ENCODE results near the gene CRB1. TPM values are rescaled to one million over a fixed set of nuclear protein-coding genes. Genes with fewer than 3 reads are reported as not detected.

CRB1 gene
- total RNA-seq, 1 experiment from 2014 or later, result 0.08 TPM

GRCh38 chr1:197435224-197435623, 167.2 kb downstream of the CRB1 start:
- DNase-seq, result no peak
- no peaks in the 10 kb centered on the region for H3K36me3 ChIP-seq
- H3K4me1 ChIP-seq, result no peaks in the 10 kb centered on the region
- no peaks in the 10 kb centered on the region for H3K9me3 ChIP-seq (replicated peaks)
- no peak overlapping the region for H3K4me3 ChIP-seq
- no peak overlapping the region for H3K27ac ChIP-seq
- H3K27me3 ChIP-seq, result no peaks in the 10 kb centered on the region

GRCh38 chr1:197437601-197438000, 169.5 kb downstream of the CRB1 start:
- no peaks in the 10 kb centered on the region for H3K9me3 ChIP-seq (replicated peaks)

GRCh38 chr1:197438010-197438790, 170.1 kb downstream of the CRB1 start:
- H3K4me3 ChIP-seq, result no peak overlapping the region
- H3K27ac ChIP-seq, result no peak overlapping the region
- no peaks in the 10 kb centered on the region for H3K9me3 ChIP-seq (replicated peaks)
- no peaks in the 10 kb centered on the region for H3K36me3 ChIP-seq
- no peaks in the 10 kb centered on the region for H3K27me3 ChIP-seq
- no peak for DNase-seq
- no peaks in the 10 kb centered on the region for H3K4me1 ChIP-seq

More at GRCh38 chr1:197437601-197438000, 169.5 kb downstream of the CRB1 start:
- Histone ChIP-seq H3K4me3 (no peak overlapping the region), H3K4me1 (no peaks in the 10 kb centered on the region), H3K36me3 (no peaks in the 10 kb centered on the region), H3K27ac (no peak overlapping the region), H3K27me3 (no peaks in the 10 kb centered on the region)
- no peak for DNase-seq

- no peaks in the 10 kb centered on the region for H3K27me3 ChIP-seq
- no peaks in the 10 kb centered on the region for H3K4me1 ChIP-seq
- no peaks in the 10 kb centered on the region for H3K9me3 ChIP-seq (replicated peaks)
- no peak for DNase-seq
- H3K36me3 ChIP-seq, result no peaks in the 10 kb centered on the region
- no peak overlapping the region for H3K27ac ChIP-seq
- no peak overlapping the region for H3K4me3 ChIP-seq
These were observed 171.7 kb downstream of the CRB1 start for GRCh38 chr1:197439708-197440280.

DNA sequence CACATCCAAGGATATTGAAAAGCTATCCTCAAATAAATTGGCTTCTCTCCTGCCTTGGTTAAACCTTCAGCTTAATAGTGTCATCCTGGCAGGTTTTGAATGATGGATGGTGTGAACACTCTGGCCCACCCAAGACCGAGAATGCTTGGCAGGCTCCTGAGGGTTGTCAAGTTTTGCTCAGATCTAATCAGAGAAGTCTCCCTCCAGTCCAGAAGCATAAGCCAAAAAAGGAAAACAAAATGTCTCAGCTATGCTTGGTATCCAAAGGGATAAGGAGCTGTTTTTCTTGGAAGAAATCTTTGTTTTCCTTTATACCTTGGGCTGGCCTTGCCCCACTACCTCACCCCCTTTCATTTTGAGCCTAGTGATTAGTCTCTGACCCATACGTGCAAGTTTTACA, 172.7 kb downstream of the CRB1 start:
- Histone ChIP-seq H3K4me3 (no peak overlapping the region), H3K27ac (no peak overlapping the region), H3K36me3 (no peaks in the 10 kb centered on the region), H3K4me1 (no peaks in the 10 kb centered on the region), H3K27me3 (no peaks in the 10 kb centered on the region), H3K9me3 (replicated peaks) (no peaks in the 10 kb centered on the region)
- no peak for DNase-seq

- Histone ChIP-seq H3K9me3 (replicated peaks) (no peaks in the 10 kb centered on the region), H3K4me1 (no peaks in the 10 kb centered on the region), H3K27ac (no peak overlapping the region), H3K27me3 (no peaks in the 10 kb centered on the region), H3K36me3 (no peaks in the 10 kb centered on the region), H3K4me3 (no peak overlapping the region)
- no peak for DNase-seq
These were observed 174.0 kb downstream of the CRB1 start for GRCh38 chr1:197441999-197442414.

GRCh38 chr1:197444755-197445154, 176.7 kb downstream of the CRB1 start:
- Histone ChIP-seq H3K27ac (no peak overlapping the region), H3K36me3 (no peaks in the 10 kb centered on the region), H3K4me1 (no peaks in the 10 kb centered on the region), H3K27me3 (no peaks in the 10 kb centered on the region), H3K9me3 (replicated peaks) (no peaks in the 10 kb centered on the region), H3K4me3 (no peak overlapping the region)
- DNase-seq, result no peak

DNA sequence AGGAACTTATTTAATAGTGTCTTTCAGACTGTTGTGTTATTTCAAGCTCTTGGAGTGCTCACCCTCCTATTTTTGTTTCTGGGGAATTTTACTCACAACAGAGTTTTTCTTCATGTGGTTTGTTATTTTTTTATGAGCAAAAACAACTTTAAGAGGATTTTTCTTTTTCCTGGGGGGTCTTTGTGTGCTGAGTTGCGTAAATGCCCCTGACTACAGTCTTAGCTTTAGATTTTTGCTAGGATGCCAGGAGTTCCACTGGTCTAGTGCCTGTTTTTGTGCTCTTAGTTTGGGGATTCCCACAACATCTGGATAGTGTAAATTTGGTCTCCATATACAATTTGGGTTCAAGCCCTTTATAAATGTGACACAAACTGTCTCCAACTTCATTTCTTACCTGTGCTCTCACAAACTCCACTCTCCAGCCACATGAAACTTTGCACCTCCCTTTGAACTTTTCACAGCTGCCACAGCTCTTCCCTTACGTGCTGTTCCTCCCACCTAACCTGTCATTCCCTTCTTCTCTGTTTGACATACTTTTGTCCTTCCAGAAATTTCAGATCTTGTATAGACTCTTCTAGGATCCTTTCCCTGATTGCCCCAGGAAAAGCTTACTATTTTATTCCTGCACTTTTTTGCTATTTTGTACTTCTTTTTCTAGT, 180.2 kb downstream of the CRB1 start:
- Histone ChIP-seq H3K36me3 (no peaks in the 10 kb centered on the region), H3K27me3 (no peaks in the 10 kb centered on the region), H3K4me3 (no peak overlapping the region), H3K9me3 (replicated peaks) (no peaks in the 10 kb centered on the region), H3K4me1 (no peaks in the 10 kb centered on the region), H3K27ac (no peak overlapping the region)
- DNase-seq, result no peak

DNA sequence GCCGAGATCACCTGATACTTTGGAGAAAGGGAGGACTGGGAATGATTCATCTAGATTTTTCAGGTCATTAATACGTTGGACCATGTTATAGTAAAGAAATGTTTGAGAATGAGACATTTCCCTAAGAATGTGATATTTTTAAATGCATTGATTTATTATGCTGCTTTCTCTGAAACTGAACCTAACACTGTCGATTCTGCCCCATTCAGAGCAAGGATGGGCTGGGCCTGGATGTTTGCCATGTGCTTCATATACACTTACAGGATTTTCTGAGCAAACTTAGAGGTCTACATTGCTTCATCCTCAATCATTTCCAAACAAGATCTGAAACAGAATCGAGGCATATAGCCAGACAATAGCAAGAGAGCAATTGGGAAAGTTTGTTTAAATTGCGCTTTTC, 183.3 kb downstream of the CRB1 start:
- no peaks in the 10 kb centered on the region for H3K9me3 ChIP-seq (replicated peaks)
- H3K36me3 ChIP-seq, result no peaks in the 10 kb centered on the region
- no peak overlapping the region for H3K27ac ChIP-seq
- H3K4me1 ChIP-seq, result no peaks in the 10 kb centered on the region
- no peak for DNase-seq
- no peaks in the 10 kb centered on the region for H3K27me3 ChIP-seq
- no peak overlapping the region for H3K4me3 ChIP-seq

GRCh38 chr1:197453376-197454058, 185.5 kb downstream of the CRB1 start:
- no peaks in the 10 kb centered on the region for H3K36me3 ChIP-seq

DNA sequence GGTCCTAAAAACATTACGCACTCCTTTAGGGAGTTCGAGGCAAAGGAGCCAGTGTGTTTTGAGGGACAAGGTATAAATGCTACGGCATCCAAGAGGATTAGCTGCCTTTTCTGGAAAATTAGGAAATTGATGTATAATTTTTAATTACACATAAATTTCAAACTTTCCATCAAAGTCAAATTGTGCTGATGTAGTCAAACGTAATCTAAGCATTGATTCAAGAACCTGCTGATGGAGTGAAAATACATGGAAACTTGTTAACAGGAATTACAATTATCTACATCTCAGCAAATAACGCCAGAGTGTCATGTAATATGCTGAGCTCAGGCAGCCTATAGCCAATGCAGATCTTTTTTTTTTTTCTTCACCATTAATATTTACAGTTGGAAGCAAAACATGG, 194.5 kb downstream of the CRB1 start:
- no peaks in the 10 kb centered on the region for H3K9me3 ChIP-seq (replicated peaks)
- no peak for DNase-seq
- no peak overlapping the region for H3K27ac ChIP-seq
- H3K4me1 ChIP-seq, result no peaks in the 10 kb centered on the region
- no peak overlapping the region for H3K4me3 ChIP-seq
- no peaks in the 10 kb centered on the region for H3K36me3 ChIP-seq
- H3K27me3 ChIP-seq, result no peaks in the 10 kb centered on the region

More at GRCh38 chr1:197453376-197454058, 185.5 kb downstream of the CRB1 start:
- H3K27ac ChIP-seq, result no peak overlapping the region
- no peak for DNase-seq
- no peak overlapping the region for H3K4me3 ChIP-seq
- no peaks in the 10 kb centered on the region for H3K9me3 ChIP-seq (replicated peaks)
- no peaks in the 10 kb centered on the region for H3K4me1 ChIP-seq
- H3K27me3 ChIP-seq, result no peaks in the 10 kb centered on the region

- H3K9me3 ChIP-seq (replicated peaks), result no peaks in the 10 kb centered on the region
- no peaks in the 10 kb centered on the region for H3K36me3 ChIP-seq
- H3K4me1 ChIP-seq, result no peaks in the 10 kb centered on the region
- H3K27ac ChIP-seq, result no peak overlapping the region
- no peak for DNase-seq
- H3K27me3 ChIP-seq, result no peaks in the 10 kb centered on the region
- H3K4me3 ChIP-seq, result no peak overlapping the region
These were observed 195.1 kb downstream of the CRB1 start for GRCh38 chr1:197463142-197463541.

- no peaks in the 10 kb centered on the region for H3K36me3 ChIP-seq
- no peaks in the 10 kb centered on the region for H3K27me3 ChIP-seq
- H3K4me3 ChIP-seq, result no peak overlapping the region
- H3K27ac ChIP-seq, result no peak overlapping the region
- no peak for DNase-seq
- no peaks in the 10 kb centered on the region for H3K9me3 ChIP-seq (replicated peaks)
- no peaks in the 10 kb centered on the region for H3K4me1 ChIP-seq
These were observed 196.0 kb downstream of the CRB1 start for GRCh38 chr1:197464044-197464443.

DNA sequence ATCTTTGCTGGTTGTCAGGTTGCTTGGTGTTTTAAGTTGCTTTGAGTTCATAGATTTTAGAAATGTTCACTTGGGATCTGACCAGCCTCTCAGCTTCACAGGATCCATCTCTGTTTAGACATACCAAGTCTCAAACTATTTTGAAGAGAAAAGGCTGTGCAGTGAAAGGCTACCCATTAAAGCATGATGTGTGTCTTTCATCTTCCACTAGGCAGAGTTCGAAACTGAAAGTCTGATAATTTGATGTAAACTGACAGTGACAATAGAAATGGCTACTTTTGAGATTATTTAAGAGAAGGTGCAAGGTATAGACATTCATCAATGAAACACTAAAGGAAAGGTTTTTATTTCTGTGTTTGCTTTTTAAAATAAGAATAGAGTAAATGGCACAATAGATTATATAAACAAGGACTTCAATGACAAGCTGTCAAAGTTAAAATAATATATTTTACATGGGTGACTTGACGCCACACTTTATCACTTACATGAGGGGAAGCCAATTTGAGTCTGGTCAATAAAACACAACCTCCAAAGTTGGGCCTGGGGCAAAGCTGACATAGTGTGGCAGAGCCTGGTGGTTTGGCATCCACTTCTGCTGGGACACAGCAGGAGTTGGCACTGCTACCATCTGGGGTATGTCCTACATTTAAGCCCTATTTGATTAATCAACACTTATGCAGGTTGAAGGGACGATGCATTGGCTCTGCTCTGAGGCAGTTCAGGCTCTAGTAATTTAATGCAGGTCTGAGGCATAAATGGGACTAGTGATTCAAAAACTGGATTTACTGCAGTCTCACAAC, 197.7 kb downstream of the CRB1 start:
- DNase-seq, result no peak
- no peaks in the 10 kb centered on the region for H3K4me1 ChIP-seq
- no peak overlapping the region for H3K4me3 ChIP-seq
- no peaks in the 10 kb centered on the region for H3K9me3 ChIP-seq (replicated peaks)
- no peak overlapping the region for H3K27ac ChIP-seq
- no peaks in the 10 kb centered on the region for H3K36me3 ChIP-seq
- no peaks in the 10 kb centered on the region for H3K27me3 ChIP-seq

All from SJCRH30 (cell line).